ENCODE data around the gene PTPRD. TPM values are rescaled to one million over a fixed set of nuclear protein-coding genes. Genes with fewer than 3 reads are reported as not detected.
A peak's percentile ranks its signal among the peaks of the same experiment; 100 is the strongest.
"Not testable (repeated sequence)": the region's sequence is repeated elsewhere in the genome, so short reads cannot be mapped to it uniquely, and the experiment has no call there.

PTPRD gene
- total RNA-seq, 2 donors from 2014 or later: 19.6 to 101 TPM

- H3K27me3 ChIP-seq (replicated peaks; ENCODE audit: insufficient read depth): no peaks in the 10 kb centered on the region
- DNase-seq (ENCODE audit: low spot score): no peak
- no peak for TF ChIP-seq CTCF (IDR thresholded peaks at IDR 0.05)
Observed at GRCh38 chr9:9949368-9949767, 663.4 kb downstream of the PTPRD start.

GRCh38 chr9:9945966-9946365 is 666.8 kb downstream of the PTPRD start:
- no peak for TF ChIP-seq CTCF (IDR thresholded peaks at IDR 0.05)
- Histone ChIP-seq H3K4me3 (no peak overlapping the region), H3K27ac (no peak overlapping the region), H3K4me1 (ENCODE audit: control insufficient read depth in 1 of 2, low read depth in 2 of 2) (no peaks in the 10 kb centered on the region), H3K9me3 (no peaks in the 10 kb centered on the region), H3K36me3 (no peaks in the 10 kb centered on the region), H3K27me3 (replicated peaks; ENCODE audit: insufficient read depth) (no peaks in the 10 kb centered on the region)
- no peak for ATAC-seq (ENCODE audit: insufficient number of reproducible peaks, low FRiP score, low read depth)
- no peak for DNase-seq (ENCODE audit: low spot score)

More at GRCh38 chr9:9949368-9949767, 663.4 kb downstream of the PTPRD start:
- Histone ChIP-seq H3K27ac (no peak overlapping the region), H3K9me3 (no peaks in the 10 kb centered on the region), H3K4me3 (no peak overlapping the region), H3K4me1 (ENCODE audit: control insufficient read depth in 1 of 2, low read depth in 2 of 2) (no peaks in the 10 kb centered on the region), H3K36me3 (no peaks in the 10 kb centered on the region)
- no peak for ATAC-seq (ENCODE audit: insufficient number of reproducible peaks, low FRiP score, low read depth)

GRCh38 chr9:9942764-9943424 is 669.9 kb downstream of the PTPRD start:
- TF ChIP-seq CTCF (IDR thresholded peaks at IDR 0.05): peak; percentile 75
- Histone ChIP-seq H3K9me3 (no peaks in the 10 kb centered on the region), H3K27me3 (replicated peaks; ENCODE audit: insufficient read depth) (no peaks in the 10 kb centered on the region), H3K4me1 (ENCODE audit: control insufficient read depth in 1 of 2, low read depth in 2 of 2) (no peaks in the 10 kb centered on the region), H3K4me3 (no peak overlapping the region), H3K36me3 (no peaks in the 10 kb centered on the region), H3K27ac (no peak overlapping the region)
- DNase-seq (ENCODE audit: low spot score) (no peak), ATAC-seq (ENCODE audit: insufficient number of reproducible peaks, low FRiP score, low read depth) (no peak)

- Histone ChIP-seq H3K27me3 (replicated peaks; ENCODE audit: insufficient read depth) (no peaks in the 10 kb centered on the region), H3K36me3 (no peaks in the 10 kb centered on the region), H3K9me3 (no peaks in the 10 kb centered on the region), H3K4me3 (no peak overlapping the region), H3K4me1 (ENCODE audit: control insufficient read depth in 1 of 2, low read depth in 2 of 2) (no peaks in the 10 kb centered on the region), H3K27ac (no peak overlapping the region)
- DNase-seq (ENCODE audit: low spot score) (no peak), ATAC-seq (ENCODE audit: insufficient number of reproducible peaks, low FRiP score, low read depth) (no peak)
- no peak for TF ChIP-seq CTCF (IDR thresholded peaks at IDR 0.05)
Observed at GRCh38 chr9:9938432-9938831, 674.4 kb downstream of the PTPRD start.

- not testable (repeated sequence) for H3K9me3 ChIP-seq; ATAC-seq (ENCODE audit: insufficient number of reproducible peaks, low FRiP score, low read depth); DNase-seq (ENCODE audit: low spot score); H3K4me3 ChIP-seq; H3K36me3 ChIP-seq; H3K4me1 ChIP-seq (ENCODE audit: control insufficient read depth in 1 of 2, low read depth in 2 of 2); H3K27ac ChIP-seq; H3K27me3 ChIP-seq (replicated peaks; ENCODE audit: insufficient read depth)
Observed at GRCh38 chr9:9931464-9931863, 681.3 kb downstream of the PTPRD start.

- ATAC-seq (ENCODE audit: insufficient number of reproducible peaks, low FRiP score, low read depth) (no peak), DNase-seq (ENCODE audit: low spot score) (no peak)
- TF ChIP-seq CTCF (IDR thresholded peaks at IDR 0.05): no peak
- no peaks in the 10 kb centered on the region for H3K36me3 ChIP-seq
- no peak overlapping the region for H3K4me3 ChIP-seq
- H3K4me1 ChIP-seq (ENCODE audit: control insufficient read depth in 1 of 2, low read depth in 2 of 2): no peaks in the 10 kb centered on the region
- no peaks in the 10 kb centered on the region for H3K9me3 ChIP-seq
- no peak overlapping the region for H3K27ac ChIP-seq
- no peaks in the 10 kb centered on the region for H3K27me3 ChIP-seq (replicated peaks; ENCODE audit: insufficient read depth)
Observed at GRCh38 chr9:9924376-9924775, 688.4 kb downstream of the PTPRD start.
